ENCODE data around the gene MAD1L1. TPM values are rescaled to one million over a fixed set of nuclear protein-coding genes. Genes with fewer than 3 reads are reported as not detected.

Gene MAD1L1
- total and polyA plus RNA-seq, 2 of the 13 experiments (the other 11 are each of a cell fraction or from before 2014, with no cell fraction given), result 17.4 to 64.7 TPM

- ChIA-PET POLR2A (no interaction called here), CTCF (ENCODE audit: low intra/inter-chr PET ratio, low total read pairs) (no interaction called here)
- Histone ChIP-seq H3K36me3 (replicated peaks in 1 of 2; ENCODE audit: control insufficient read depth in 1 of 2, insufficient read depth in 2 of 2, low read length in 2 of 2) (peaks cover 1 to 12% of the 10 kb centered on the region in 2 experiments; a peak in 2 of 5 replicates), H4K20me1 (ENCODE audit: insufficient read depth, low read length) (no peaks in the 10 kb centered on the region), H2AFZ (ENCODE audit: low read length) (no peak overlapping the region), H3K4me3 (replicated peaks in 1 of 3; ENCODE audit: insufficient read depth in 1 of 3, low read depth in 2 of 3, low read length in 3 of 3) (no peak overlapping the region), H3K27ac (ENCODE audit: extremely low read length, insufficient read depth, low read length) (no peak overlapping the region), H3K9me3 (ENCODE audit: low read length) (no peaks in the 10 kb centered on the region), H3K4me1 (ENCODE audit: insufficient read depth, low read length) (no peaks in the 10 kb centered on the region), H3K4me2 (ENCODE audit: low read depth, low read length) (no peak overlapping the region), H3K9ac (ENCODE audit: insufficient read depth, low read depth, low read length) (no peak overlapping the region), H3K79me2 (ENCODE audit: insufficient read depth, low read length) (no peaks in the 10 kb centered on the region), H3K27me3 (ENCODE audit: control insufficient read depth in 1 of 2, insufficient read depth in 2 of 2, low read length in 2 of 2) (no peaks in the 10 kb centered on the region)
- in situ Hi-C loops (cut with HindIII; ENCODE audit: extremely low pct_ligation_motif_present, low pct_unique_long_range_greater_than_20kb), result no loop called here
- ATAC-seq (no peak), DNase-seq (ENCODE audit: low spot score) (no peak), FAIRE-seq (no peak)
- TF ChIP-seq BHLHE40 (IDR thresholded peaks at IDR 0.05; ENCODE audit: low read length) (no peak), CBX5 (CRISPR knock-in tag; IDR thresholded peaks at IDR 0.05; ENCODE audit: borderline replicate concordance) (no peak), ZIK1 (CRISPR knock-in tag; IDR thresholded peaks at IDR 0.05; ENCODE audit: borderline replicate concordance, low read depth) (no peak), ZNF572 (CRISPR knock-in tag; IDR thresholded peaks at IDR 0.05) (no peak), HDAC1 (CRISPR knock-in tag; IDR thresholded peaks at IDR 0.05) (no peak), CEBPG (CRISPR knock-in tag; IDR thresholded peaks at IDR 0.05) (no peak), POLR2G (IDR thresholded peaks at IDR 0.05; ENCODE audit: low read depth, low read length) (no peak), ZNF639 (CRISPR knock-in tag; conservative IDR thresholded peaks at IDR 0.05) (no peak), AKAP8 (CRISPR knock-in tag; IDR thresholded peaks at IDR 0.05) (no peak), SALL2 (CRISPR knock-in tag; IDR thresholded peaks at IDR 0.05) (no peak), CHD4 (IDR thresholded peaks at IDR 0.05; ENCODE audit: borderline replicate concordance, low read length) (no peak), ZMYM4 (CRISPR knock-in tag; IDR thresholded peaks at IDR 0.05) (no peak)
- TF ChIP-seq, protein P1, sequence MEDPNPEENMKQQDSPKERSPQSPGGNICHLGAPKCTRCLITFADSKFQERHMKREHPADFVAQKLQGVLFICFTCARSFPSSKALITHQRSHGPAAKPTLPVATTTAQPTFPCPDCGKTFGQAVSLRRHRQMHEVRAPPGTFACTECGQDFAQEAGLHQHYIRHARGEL (CRISPR knock-in tag; IDR thresholded peaks at IDR 0.05), result no peak
- TF ChIP-seq, protein P2, sequence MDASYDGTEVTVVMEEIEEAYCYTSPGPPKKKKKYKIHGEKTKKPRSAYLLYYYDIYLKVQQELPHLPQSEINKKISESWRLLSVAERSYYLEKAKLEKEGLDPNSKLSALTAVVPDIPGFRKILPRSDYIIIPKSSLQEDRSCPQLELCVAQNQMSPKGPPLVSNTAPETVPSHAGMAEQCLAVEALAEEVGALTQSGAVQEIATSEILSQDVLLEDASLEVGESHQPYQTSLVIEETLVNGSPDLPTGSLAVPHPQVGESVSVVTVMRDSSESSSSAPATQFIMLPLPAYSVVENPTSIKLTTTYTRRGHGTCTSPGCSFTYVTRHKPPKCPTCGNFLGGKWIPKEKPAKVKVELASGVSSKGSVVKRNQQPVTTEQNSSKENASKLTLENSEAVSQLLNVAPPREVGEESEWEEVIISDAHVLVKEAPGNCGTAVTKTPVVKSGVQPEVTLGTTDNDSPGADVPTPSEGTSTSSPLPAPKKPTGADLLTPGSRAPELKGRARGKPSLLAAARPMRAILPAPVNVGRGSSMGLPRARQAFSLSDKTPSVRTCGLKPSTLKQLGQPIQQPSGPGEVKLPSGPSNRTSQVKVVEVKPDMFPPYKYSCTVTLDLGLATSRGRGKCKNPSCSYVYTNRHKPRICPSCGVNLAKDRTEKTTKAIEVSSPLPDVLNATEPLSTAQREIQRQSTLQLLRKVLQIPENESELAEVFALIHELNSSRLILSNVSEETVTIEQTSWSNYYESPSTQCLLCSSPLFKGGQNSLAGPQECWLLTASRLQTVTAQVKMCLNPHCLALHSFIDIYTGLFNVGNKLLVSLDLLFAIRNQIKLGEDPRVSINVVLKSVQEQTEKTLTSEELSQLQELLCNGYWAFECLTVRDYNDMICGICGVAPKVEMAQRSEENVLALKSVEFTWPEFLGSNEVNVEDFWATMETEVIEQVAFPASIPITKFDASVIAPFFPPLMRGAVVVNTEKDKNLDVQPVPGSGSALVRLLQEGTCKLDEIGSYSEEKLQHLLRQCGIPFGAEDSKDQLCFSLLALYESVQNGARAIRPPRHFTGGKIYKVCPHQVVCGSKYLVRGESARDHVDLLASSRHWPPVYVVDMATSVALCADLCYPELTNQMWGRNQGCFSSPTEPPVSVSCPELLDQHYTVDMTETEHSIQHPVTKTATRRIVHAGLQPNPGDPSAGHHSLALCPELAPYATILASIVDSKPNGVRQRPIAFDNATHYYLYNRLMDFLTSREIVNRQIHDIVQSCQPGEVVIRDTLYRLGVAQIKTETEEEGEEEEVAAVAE (CRISPR knock-in tag; IDR thresholded peaks at IDR 0.05; ENCODE audit: borderline replicate concordance), result no peak
- WGBS (ENCODE audit: low lambda C conversion rate), result 90% methylated on average over 6 of the region's 10 CpGs
- intact Hi-C loops (cut with micrococcal nuclease; ENCODE audit: unreplicated experiment), result no loop called here
- no TSS peak for BruUV-seq (replicated peaks)
Observed at GRCh38 chr7:1951159-1951536, 281.6 kb downstream of the MAD1L1 start.

Measured in HepG2 (cell line).